ENCODE data around the gene MNT. TPM values are rescaled to one million over a fixed set of nuclear protein-coding genes. Genes with fewer than 3 reads are reported as not detected.

Gene MNT, protein sequence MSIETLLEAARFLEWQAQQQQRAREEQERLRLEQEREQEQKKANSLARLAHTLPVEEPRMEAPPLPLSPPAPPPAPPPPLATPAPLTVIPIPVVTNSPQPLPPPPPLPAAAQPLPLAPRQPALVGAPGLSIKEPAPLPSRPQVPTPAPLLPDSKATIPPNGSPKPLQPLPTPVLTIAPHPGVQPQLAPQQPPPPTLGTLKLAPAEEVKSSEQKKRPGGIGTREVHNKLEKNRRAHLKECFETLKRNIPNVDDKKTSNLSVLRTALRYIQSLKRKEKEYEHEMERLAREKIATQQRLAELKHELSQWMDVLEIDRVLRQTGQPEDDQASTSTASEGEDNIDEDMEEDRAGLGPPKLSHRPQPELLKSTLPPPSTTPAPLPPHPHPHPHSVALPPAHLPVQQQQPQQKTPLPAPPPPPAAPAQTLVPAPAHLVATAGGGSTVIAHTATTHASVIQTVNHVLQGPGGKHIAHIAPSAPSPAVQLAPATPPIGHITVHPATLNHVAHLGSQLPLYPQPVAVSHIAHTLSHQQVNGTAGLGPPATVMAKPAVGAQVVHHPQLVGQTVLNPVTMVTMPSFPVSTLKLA
- 14.3 TPM for polyA plus RNA-seq (2013, experiment 1 of 2)
- polyA plus RNA-seq (2013, experiment 2 of 2), result 15.1 TPM

DNA sequence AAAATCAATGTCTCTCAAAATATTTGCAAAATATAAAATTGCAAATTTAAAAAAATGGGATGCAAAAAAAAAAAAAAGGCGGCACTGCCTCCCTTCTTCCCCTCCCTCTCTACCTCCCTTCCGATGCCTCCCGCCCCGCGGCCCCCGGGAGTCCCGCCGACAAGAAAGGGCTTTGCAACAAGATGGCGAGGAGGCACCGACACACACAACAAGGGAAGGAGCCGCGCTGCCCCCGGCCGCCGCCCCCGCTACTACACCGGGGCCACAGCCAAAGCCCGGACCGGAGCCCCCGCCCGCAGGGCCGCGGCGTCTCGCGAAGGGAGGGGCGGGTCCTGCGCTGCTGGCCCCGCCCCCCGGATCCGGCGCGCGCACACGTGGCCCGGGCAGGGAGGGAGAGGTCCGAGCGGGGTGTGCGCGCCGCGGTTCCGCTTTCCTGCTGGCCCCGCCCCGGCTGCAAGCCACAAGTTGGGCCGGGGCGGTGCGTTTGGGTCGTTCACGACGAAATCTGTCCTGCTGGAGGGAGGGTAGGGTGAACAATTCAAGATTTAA lies at the start of gene MNT:
Gene MNT, minus strand, starts transcription at position 184 of the 549 bp plus-strand sequence. CDS start 348 bp downstream, outside the sequence.
- H3K4me3 ChIP-seq (ENCODE audit: low read length in 2 of 2), result peak within 1 kb of the TSS; percentile 97 to 99

DNA sequence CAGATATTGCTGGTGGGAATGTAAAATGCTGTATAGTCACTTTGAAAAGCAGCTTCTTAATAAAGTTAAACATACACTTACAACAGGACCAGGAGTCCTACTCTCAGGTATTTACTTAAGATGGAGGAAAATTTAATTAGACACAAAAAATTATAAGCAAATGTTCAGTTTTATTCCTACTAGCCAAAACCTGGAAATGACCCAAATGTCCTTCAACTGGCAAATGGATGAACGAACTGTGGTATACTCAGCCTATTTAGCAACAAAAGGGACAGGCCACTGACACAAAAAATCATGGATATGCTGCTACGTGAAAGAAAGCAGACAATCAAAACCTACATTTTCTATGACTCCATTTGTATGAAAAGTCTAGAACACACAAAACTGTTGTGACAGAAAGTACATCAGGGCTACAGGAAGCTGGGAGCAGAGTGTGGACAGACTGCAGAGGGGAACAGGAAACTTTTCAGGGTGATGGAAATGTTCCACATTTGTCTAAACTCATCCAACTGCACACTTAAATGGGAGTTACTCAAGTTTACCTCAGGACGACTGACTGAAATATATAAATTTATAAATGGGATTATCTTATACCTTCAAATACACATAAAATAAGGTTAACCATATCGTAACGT lies 49.3 kb upstream of the MNT start:
- H2AFZ ChIP-seq (ENCODE audit: low read length), result no peak overlapping the region
- no peak overlapping the region for H2AK5ac ChIP-seq (ENCODE audit: low read depth, low read length)
- no peak overlapping the region for H3K18ac ChIP-seq (ENCODE audit: low read length)
- H3K23ac ChIP-seq (ENCODE audit: low read depth, low read length, poor library complexity), result no peak overlapping the region
- no peaks in the 10 kb centered on the region for H3K4me1 ChIP-seq (ENCODE audit: control insufficient read depth in 2 of 2, insufficient read depth in 1 of 2, low read depth in 1 of 2, low read length in 2 of 2)
- H3K9me3 ChIP-seq (replicated peaks in 1 of 2; ENCODE audit: control insufficient read depth in 2 of 2, insufficient read depth in 1 of 2, low read depth in 1 of 2, low read length in 2 of 2), result peaks cover 2 to 10% of the 10 kb centered on the region in 2 donors
- H3K27ac ChIP-seq (replicated peaks; ENCODE audit: low read length), result no peak overlapping the region
- peaks cover 3 to 12% of the 10 kb centered on the region in 2 donors for H3K36me3 ChIP-seq (replicated peaks in 1 of 2; ENCODE audit: control insufficient read depth in 2 of 2, insufficient read depth in 2 of 2, low read length in 2 of 2)
- H3K14ac ChIP-seq (ENCODE audit: low read length), result no peak overlapping the region
- no peak overlapping the region for H2BK12ac ChIP-seq (ENCODE audit: low read length)
- H4K8ac ChIP-seq (ENCODE audit: low read depth, low read length), result no peak overlapping the region
- no peak overlapping the region for H3K4ac ChIP-seq (ENCODE audit: low read length)
- no CpG with 5 or more reads among the region's 5 CpGs for WGBS, 2 donors (ENCODE audit: extremely low coverage in 2 of 2, insufficient read length in 2 of 2, insufficient replicate concordance in 1 of 2)
- peaks cover 2% of the 10 kb centered on the region for H3K79me1 ChIP-seq (ENCODE audit: low read depth, low read length)
- no peak overlapping the region for H2BK120ac ChIP-seq (ENCODE audit: low read depth, low read length)
- no peak overlapping the region for H3K4me3 ChIP-seq (ENCODE audit: low read length in 2 of 2)
- H2BK5ac ChIP-seq (ENCODE audit: low read length), result no peak overlapping the region
- H2BK15ac ChIP-seq (ENCODE audit: low read length), result no peak overlapping the region
- no peak for DNase-seq (ENCODE audit: low spot score)
- H3K4me2 ChIP-seq (ENCODE audit: insufficient read depth, low read length, poor library complexity, severe bottlenecking), result no peak overlapping the region
- H3K27me3 ChIP-seq (ENCODE audit: control insufficient read depth in 3 of 3, insufficient read depth in 3 of 3, low read depth in 1 of 3, low read length in 3 of 3), result no peaks in the 10 kb centered on the region
- no peak overlapping the region for H3K9ac ChIP-seq (ENCODE audit: low read depth, low read length, poor library complexity)
- H4K91ac ChIP-seq (ENCODE audit: low read depth, low read length, poor library complexity), result no peak overlapping the region

More for the DNA sequence above, at the start of gene MNT:
- peak within 1 kb of the TSS; percentile 88 for H2BK15ac ChIP-seq (ENCODE audit: low read length)
- WGBS, 2 donors (ENCODE audit: extremely low coverage in 2 of 2, insufficient read length in 2 of 2, insufficient replicate concordance in 1 of 2), result no CpG with 5 or more reads among the region's 51 CpGs
- peak within 1 kb of the TSS; percentile 47 for H2BK12ac ChIP-seq (ENCODE audit: low read length)
- peak within 1 kb of the TSS; percentile 100 for H3K23ac ChIP-seq (ENCODE audit: low read depth, low read length, poor library complexity)
- peak within 1 kb of the TSS; percentile 97 for H2AFZ ChIP-seq (ENCODE audit: low read length)
- H3K36me3 ChIP-seq (replicated peaks in 1 of 2; ENCODE audit: control insufficient read depth in 2 of 2, insufficient read depth in 2 of 2, low read length in 2 of 2), result peaks cover 0 to 7% of the 10 kb centered on the region in 2 donors
- peaks cover 27 to 42% of the 10 kb centered on the region in 2 donors for H3K4me1 ChIP-seq (ENCODE audit: control insufficient read depth in 2 of 2, insufficient read depth in 1 of 2, low read depth in 1 of 2, low read length in 2 of 2)
- peak within 1 kb of the TSS; percentile 93 for H4K91ac ChIP-seq (ENCODE audit: low read depth, low read length, poor library complexity)
- peak within 1 kb of the TSS; percentile 95 for H3K4ac ChIP-seq (ENCODE audit: low read length)
- H3K9me3 ChIP-seq (replicated peaks in 1 of 2; ENCODE audit: control insufficient read depth in 2 of 2, insufficient read depth in 1 of 2, low read depth in 1 of 2, low read length in 2 of 2), result no peaks in the 10 kb centered on the region
- H3K27me3 ChIP-seq (ENCODE audit: control insufficient read depth in 3 of 3, insufficient read depth in 3 of 3, low read depth in 1 of 3, low read length in 3 of 3), result no peaks in the 10 kb centered on the region
- peak within 1 kb of the TSS; percentile 100 for H3K4me2 ChIP-seq (ENCODE audit: insufficient read depth, low read length, poor library complexity, severe bottlenecking)
- H4K8ac ChIP-seq (ENCODE audit: low read depth, low read length), result no peak within 1 kb of the TSS
- peaks cover 3% of the 10 kb centered on the region for H3K79me1 ChIP-seq (ENCODE audit: low read depth, low read length)
- H3K27ac ChIP-seq (replicated peaks; ENCODE audit: low read length), result peak within 1 kb of the TSS; percentile 87
- H3K14ac ChIP-seq (ENCODE audit: low read length), result peak within 1 kb of the TSS; percentile 75
- H2BK5ac ChIP-seq (ENCODE audit: low read length), result peak within 1 kb of the TSS; percentile 96
- H3K9ac ChIP-seq (ENCODE audit: low read depth, low read length, poor library complexity), result peak within 1 kb of the TSS; percentile 95
- H3K18ac ChIP-seq (ENCODE audit: low read length), result peak within 1 kb of the TSS; percentile 94
- H2BK120ac ChIP-seq (ENCODE audit: low read depth, low read length), result peak within 1 kb of the TSS; percentile 98
- DNase-seq (ENCODE audit: low spot score), result peak; percentile 94
- peak within 1 kb of the TSS; percentile 95 for H2AK5ac ChIP-seq (ENCODE audit: low read depth, low read length)

DNA sequence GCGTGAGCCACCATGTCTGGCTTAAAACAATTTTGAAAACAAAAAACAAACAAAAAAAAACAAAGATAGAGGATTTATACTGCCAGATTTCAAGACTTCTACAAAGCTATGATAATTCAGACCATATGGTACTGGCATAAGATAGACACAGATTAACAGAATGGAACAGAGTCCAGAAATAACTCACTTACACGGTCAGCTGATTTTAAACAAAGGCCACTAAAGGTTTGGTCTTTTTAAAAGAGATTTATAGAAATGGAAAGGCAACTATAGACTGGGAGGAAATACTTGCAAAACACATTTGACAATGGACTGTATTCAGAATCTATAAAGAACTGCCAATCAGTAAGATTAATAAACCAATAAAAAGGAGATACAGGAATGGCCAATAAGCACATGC lies 48.6 kb upstream of the MNT start:
- WGBS, 2 donors (ENCODE audit: extremely low coverage in 2 of 2, insufficient read length in 2 of 2, insufficient replicate concordance in 1 of 2), result no CpG with 5 or more reads among the region's 2 CpGs
- Histone ChIP-seq H2BK15ac (ENCODE audit: low read length) (no peak overlapping the region), H3K23ac (ENCODE audit: low read depth, low read length, poor library complexity) (no peak overlapping the region)

More for the DNA sequence above, 48.6 kb upstream of the MNT start:
- H3K79me1 ChIP-seq (ENCODE audit: low read depth, low read length), result peaks cover 2% of the 10 kb centered on the region
- H3K9me3 ChIP-seq (replicated peaks in 1 of 2; ENCODE audit: control insufficient read depth in 2 of 2, insufficient read depth in 1 of 2, low read depth in 1 of 2, low read length in 2 of 2), result peaks cover 2 to 12% of the 10 kb centered on the region in 2 donors
- H2AK5ac ChIP-seq (ENCODE audit: low read depth, low read length), result no peak overlapping the region
- no peak overlapping the region for H2AFZ ChIP-seq (ENCODE audit: low read length)
- no peak overlapping the region for H3K4me2 ChIP-seq (ENCODE audit: insufficient read depth, low read length, poor library complexity, severe bottlenecking)
- H2BK5ac ChIP-seq (ENCODE audit: low read length), result no peak overlapping the region
- no peak overlapping the region for H3K4me3 ChIP-seq (ENCODE audit: low read length in 2 of 2)
- H2BK120ac ChIP-seq (ENCODE audit: low read depth, low read length), result no peak overlapping the region
- H2BK12ac ChIP-seq (ENCODE audit: low read length), result no peak overlapping the region
- no peak overlapping the region for H3K9ac ChIP-seq (ENCODE audit: low read depth, low read length, poor library complexity)
- no peak overlapping the region for H4K8ac ChIP-seq (ENCODE audit: low read depth, low read length)
- no peak overlapping the region for H3K27ac ChIP-seq (replicated peaks; ENCODE audit: low read length)
- H3K14ac ChIP-seq (ENCODE audit: low read length), result no peak overlapping the region
- DNase-seq (ENCODE audit: low spot score), result no peak
- H3K18ac ChIP-seq (ENCODE audit: low read length), result no peak overlapping the region
- H3K4me1 ChIP-seq (ENCODE audit: control insufficient read depth in 2 of 2, insufficient read depth in 1 of 2, low read depth in 1 of 2, low read length in 2 of 2), result no peaks in the 10 kb centered on the region
- no peak overlapping the region for H3K4ac ChIP-seq (ENCODE audit: low read length)
- peaks cover 3 to 15% of the 10 kb centered on the region in 2 donors for H3K36me3 ChIP-seq (replicated peaks in 1 of 2; ENCODE audit: control insufficient read depth in 2 of 2, insufficient read depth in 2 of 2, low read length in 2 of 2)
- no peaks in the 10 kb centered on the region for H3K27me3 ChIP-seq (ENCODE audit: control insufficient read depth in 3 of 3, insufficient read depth in 3 of 3, low read depth in 1 of 3, low read length in 3 of 3)
- no peak overlapping the region for H4K91ac ChIP-seq (ENCODE audit: low read depth, low read length, poor library complexity)

Data from neuronal stem cell (in vitro differentiated cells).